HG02884 (cell line): ENCODE results near the gene DBP.

ENCODE experiments used
- ATAC-seq: cut with Tn5 transposase; IDR thresholded peaks from one replicate; pipeline ENCODE4 v1.9.1; 2021; ENCODE audit warnings: mild to moderate bottlenecking, moderate library complexity; ENCODE audit not compliant: unreplicated experiment

DBP gene

GRCh38 chr19:48628486-48629296 is 8.5 kb downstream of the DBP start:
- no peak for ATAC-seq

DNA sequence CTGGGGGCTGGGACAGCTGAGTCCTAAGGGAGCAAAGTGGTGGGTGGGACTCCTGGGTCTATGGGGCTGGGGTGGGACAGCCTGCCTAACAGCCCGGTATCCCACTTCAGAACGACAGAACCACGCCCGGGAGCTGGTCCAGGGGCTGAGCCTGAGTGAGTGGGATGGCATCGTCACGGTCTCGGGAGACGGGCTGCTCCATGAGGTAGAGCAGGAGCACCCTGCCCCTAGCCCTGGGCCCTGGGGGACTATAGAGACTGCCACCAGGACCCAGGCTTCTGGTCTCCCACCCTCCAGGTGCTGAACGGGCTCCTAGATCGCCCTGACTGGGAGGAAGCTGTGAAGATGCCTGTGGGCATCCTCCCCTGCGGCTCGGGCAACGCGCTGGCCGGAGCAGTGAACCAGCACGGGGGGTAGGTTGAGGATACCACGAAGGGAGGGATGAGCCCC is 9.3 kb downstream of the DBP start:
- ATAC-seq: no peak

- no peak for ATAC-seq
Observed at GRCh38 chr19:48627201-48627864, 9.8 kb downstream of the DBP start.

GRCh38 chr19:48625891-48626327 is 11.3 kb downstream of the DBP start:
- ATAC-seq: no peak

DNA sequence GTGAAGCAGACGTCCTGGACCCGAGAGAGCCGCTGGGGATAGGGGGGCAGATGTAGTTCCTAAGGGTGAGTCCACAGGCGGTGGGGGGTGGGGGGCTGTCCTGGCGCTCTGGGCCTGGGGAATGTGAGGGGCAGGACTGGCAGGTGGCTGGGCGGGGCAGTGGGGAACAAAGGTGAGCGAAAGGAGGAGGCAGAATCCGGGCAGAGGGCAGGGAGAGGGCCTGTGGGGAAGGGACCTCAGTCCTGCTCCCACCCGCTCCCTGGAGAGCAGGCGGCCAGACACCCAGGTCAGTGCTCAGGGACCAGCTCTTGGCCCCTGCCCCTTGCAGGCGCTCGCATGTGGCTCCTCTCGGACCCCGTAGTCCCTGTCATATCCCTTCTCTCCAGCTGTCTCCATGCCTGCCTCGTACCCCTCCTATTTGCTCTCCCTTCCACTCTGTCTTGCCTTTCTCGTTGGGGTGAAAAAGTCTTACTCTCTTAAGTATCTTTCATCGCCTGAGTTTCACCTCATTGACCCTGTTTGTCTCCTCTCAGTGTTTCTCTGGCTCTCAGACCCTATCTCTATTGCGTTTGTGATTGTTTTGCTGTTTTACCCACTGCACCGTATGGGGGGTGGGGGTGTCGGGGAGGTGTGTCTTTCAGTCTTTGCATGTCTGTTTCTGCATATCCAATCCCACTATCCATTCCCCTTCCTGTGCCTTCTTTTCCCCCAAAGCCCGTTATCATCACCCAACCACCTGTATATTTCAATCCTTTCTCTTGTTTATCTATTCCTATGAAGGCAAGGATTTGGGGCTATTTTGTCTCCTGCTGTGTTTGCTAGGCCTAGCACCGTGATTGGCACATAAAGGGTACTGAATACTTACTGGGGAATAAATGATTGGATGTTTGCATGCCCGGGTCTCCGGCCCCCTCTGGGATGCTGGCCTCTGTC is 12.1 kb downstream of the DBP start:
- ATAC-seq: no peak

GRCh38 chr19:48624067-48624594 is 13.0 kb downstream of the DBP start:
- ATAC-seq: peak; percentile 61

GRCh38 chr19:48623556-48624066 is 13.6 kb downstream of the DBP start:
- no peak for ATAC-seq

DNA sequence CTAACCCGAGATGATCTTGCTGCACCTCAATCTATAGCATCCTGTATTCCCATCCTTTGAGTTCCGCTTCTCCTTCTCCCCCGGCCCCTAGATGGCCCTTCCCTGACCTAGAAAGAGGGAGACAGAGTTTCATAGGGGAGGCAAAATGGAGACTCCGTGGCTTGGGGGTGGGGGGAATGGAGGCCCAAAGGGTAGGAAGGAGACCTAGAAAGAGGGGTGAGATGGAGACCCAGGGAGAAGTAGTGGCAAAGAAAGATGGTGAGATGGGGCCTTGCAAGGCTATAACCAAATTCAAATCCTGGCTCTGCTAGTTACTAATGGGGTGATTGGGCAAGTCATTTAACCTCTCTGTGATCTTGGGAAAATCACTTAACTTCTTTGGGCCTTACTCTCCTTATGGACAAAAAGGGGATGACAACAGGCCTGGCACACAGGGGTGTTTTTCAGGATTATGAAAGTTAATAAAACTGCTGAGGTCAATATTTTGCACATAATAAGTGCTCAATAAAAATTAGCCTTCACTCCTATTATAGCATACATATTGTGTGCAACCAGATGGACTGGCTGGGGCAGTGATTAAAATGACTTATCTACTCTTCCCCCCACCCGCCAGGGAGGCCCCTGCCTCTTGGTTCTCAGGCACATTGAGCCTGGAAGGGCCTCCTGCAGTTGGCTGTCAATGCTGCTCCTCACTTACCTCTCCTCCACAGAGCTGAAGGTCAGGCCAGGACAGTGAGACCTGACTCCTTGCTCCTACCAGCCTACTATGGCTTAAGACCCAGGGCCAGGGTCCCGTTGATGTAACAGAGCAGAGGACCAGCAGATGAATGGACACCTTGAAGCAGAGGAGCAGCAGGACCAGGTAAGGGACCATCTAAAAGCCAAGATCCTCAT is 17.2 kb downstream of the DBP start:
- ATAC-seq: no peak

GRCh38 chr19:48618916-48619691 is 18.1 kb downstream of the DBP start, which contains the start of the genes RPL18 and SPHK2:
TSS of gene RPL18 (minus strand) at chr19:48619178. CDS start at chr19:48619143, 35 bp downstream.
TSS of gene SPHK2 (plus strand) at chr19:48619506. CDS start at chr19:48620515, 1,009 bp downstream.
- ATAC-seq: peak; percentile 78

DNA sequence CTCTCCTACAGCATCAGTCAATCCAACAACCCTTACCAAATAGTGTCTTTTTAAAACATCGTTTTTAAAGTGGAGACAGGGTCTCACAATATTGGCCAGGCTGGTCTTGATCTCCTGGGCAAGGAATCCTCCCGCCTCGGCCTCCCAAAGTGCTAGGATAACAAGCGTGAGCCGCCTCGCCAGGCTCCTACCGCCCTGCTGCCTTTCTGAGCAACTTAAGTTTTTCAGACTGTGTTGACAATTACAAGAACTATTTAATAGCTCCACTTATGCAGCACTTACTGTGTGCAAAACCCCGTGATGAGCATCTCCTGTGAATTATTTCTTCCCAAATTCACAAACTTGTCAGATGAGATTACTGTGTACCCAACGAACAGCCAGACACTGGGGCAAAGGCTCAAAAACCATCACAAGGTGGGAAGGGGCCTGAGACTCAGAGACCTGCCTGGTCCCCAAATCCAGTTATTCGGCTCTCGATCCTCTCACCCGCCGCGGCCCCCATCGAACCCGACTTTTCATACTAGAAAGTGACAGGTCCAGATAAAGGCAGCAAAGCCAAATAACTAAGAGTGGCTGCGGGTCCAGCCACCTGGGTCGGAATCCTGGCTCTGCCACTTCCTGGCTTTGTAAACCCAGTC is 18.8 kb downstream of the DBP start:
- no peak for ATAC-seq

- ATAC-seq: no peak
Observed at GRCh38 chr19:48617146-48617937, 19.8 kb downstream of the DBP start.

GRCh38 chr19:48616491-48617056 is 20.6 kb downstream of the DBP start:
- ATAC-seq: no peak

DNA sequence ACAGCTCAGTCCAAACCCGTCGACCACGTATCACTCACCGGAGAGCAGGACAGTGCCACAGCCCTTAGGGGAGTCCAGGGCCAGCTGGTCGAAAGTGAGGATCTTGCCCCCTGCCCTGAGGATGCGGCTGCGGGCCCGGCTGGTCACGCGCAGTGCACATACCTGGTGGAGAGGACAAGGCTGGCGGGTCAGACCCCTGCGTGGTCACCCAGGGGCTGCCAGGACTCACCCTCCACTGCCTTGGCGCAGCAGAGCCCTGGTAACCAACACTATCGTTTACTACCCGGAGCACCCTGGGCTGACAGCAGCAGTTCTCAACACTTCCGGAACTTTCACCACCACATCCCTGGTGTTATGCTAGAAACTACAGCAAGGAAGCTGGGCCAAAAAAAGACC is 21.1 kb downstream of the DBP start:
- ATAC-seq: no peak

GRCh38 chr19:48615231-48616040 is 21.7 kb downstream of the DBP start:
- no peak for ATAC-seq

DNA sequence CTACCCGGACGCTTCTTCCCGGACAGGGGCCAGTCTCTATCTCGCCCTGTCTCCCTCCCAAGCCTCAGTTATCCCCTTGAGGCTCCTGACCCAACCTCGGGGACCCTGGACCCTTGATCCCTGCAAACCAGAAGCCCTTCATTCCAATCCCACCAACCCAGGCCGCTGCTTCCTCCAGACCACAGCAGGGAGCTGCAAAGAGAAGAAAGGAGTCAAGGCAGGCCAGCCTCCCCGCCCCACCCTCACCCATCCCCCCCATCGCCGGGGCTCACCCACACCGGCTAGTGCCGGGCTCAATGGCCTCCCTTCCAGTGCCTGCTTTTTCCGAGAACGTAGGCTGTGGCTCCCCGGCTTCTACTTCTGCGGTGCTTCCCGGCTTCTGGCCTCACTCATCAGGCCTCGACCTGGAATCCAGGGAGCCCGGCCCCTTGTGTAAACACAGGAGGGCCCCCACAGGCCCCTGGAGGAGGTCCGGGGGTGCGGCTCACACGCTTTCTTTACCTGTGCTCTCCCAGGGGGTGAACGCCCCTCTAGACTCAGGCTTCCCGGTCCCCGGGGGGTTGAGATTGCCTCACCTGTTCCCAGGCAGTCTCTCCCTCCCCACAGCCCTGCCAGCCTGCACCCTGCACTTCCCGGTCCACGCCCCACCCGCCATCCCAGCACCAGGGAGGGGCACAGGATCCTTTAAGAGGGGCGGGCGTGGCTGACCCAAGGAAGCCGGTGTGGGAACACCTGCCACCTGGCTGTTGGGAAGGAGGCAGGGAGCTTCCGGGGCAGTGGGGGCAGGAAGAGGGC is 22.5 kb downstream of the DBP start, which contains the start of gene FAM83E:
TSS of gene FAM83E (minus strand) at position 641 of the 795 bp plus-strand sequence. CDS start 1,704 bp downstream, outside the sequence.
- ATAC-seq: no peak
